ENCODE results near the gene NCAPG2. TPM values are rescaled to one million over a fixed set of nuclear protein-coding genes. Genes with fewer than 3 reads are reported as not detected.
A peak's percentile ranks its signal among the peaks of the same experiment; 100 is the strongest.

Gene NCAPG2
- total RNA-seq, 2 experiments from 2014 or later: 145 to 149 TPM

DNA sequence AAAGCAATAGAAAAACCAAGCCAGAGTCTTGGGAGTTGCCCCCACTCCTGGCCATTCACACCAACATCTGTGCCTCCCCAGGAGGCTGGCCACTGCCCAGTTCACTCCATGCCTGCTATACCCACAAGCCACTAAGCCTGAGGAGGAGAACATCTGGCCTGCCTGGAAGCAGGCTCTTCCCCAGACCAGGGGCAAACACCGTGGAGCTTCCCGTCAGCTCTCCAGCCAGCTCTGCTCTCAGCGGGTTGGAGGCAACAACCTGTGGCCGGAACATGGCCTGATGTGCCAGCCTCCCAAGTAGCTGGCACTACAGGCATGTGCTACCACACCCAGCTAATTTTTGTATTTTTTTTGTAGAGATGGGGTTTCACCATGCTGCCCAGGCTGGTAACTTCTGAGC, 107.9 kb downstream of the NCAPG2 start:
- H3K27me3 Mint-ChIP-seq: no peaks in the 10 kb centered on the region
- H3K9me3 Mint-ChIP-seq: no peaks in the 10 kb centered on the region
- H3K4me3 Mint-ChIP-seq: no peak overlapping the region
- no peak for DNase-seq
- no peaks in the 10 kb centered on the region for H3K36me3 Mint-ChIP-seq
- POLR2A ChIA-PET: no interaction called here
- H3K27ac Mint-ChIP-seq: no peak overlapping the region
- H3K4me1 Mint-ChIP-seq (ENCODE audit: low read depth): peaks cover 6% of the 10 kb centered on the region
- intact Hi-C loops (cut with micrococcal nuclease): no loop called here
- CTCF ChIA-PET: no interaction called here

- Mint-ChIP-seq H3K36me3 (no peaks in the 10 kb centered on the region), H3K9me3 (no peaks in the 10 kb centered on the region), H3K27me3 (no peaks in the 10 kb centered on the region), H3K27ac (no peak overlapping the region), H3K4me3 (no peak overlapping the region), H3K4me1 (ENCODE audit: low read depth) (peaks cover 2% of the 10 kb centered on the region)
- intact Hi-C loops (cut with micrococcal nuclease): no loop called here
- CTCF ChIA-PET: no interaction called here
- DNase-seq: no peak
- POLR2A ChIA-PET: no interaction called here
These were observed 108.3 kb downstream of the NCAPG2 start for GRCh38 chr7:158596309-158596708.

- H3K27me3 Mint-ChIP-seq: peaks cover 1% of the 10 kb centered on the region
- POLR2A ChIA-PET: no interaction called here
- CTCF ChIA-PET: no interaction called here
- no peak overlapping the region for H3K27ac Mint-ChIP-seq
- no peak overlapping the region for H3K4me3 Mint-ChIP-seq
- no peak for DNase-seq
- no peaks in the 10 kb centered on the region for H3K9me3 Mint-ChIP-seq
- H3K36me3 Mint-ChIP-seq: no peaks in the 10 kb centered on the region
- intact Hi-C loops (cut with micrococcal nuclease): no loop called here
- H3K4me1 Mint-ChIP-seq (ENCODE audit: low read depth): no peaks in the 10 kb centered on the region
These were observed 109.5 kb downstream of the NCAPG2 start for GRCh38 chr7:158595068-158595467.

DNA sequence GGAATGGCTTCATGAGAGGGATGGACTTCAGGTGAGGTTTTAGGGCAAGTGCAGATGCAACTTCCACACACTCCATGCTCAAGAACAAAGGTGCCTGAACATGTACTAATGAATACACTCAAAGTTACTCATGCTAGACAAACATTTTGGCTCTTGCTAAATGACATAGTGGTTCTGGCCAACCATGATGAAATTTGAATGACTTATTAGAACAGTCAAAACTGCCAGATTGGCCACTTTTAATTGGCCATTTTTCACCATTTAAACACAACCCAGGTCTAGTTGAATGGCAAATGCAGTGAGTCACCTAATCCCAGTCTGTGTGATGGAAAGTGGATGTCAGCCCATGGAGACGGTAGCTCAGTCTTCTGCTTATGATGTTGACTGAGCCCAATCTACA, 112.1 kb downstream of the NCAPG2 start:
- intact Hi-C loops (cut with micrococcal nuclease): no loop called here
- Mint-ChIP-seq H3K36me3 (no peaks in the 10 kb centered on the region), H3K9me3 (no peaks in the 10 kb centered on the region), H3K27me3 (peaks cover 7% of the 10 kb centered on the region), H3K4me3 (no peak overlapping the region), H3K4me1 (ENCODE audit: low read depth) (peaks cover 2% of the 10 kb centered on the region), H3K27ac (no peak overlapping the region)
- DNase-seq: no peak
- CTCF ChIA-PET: no interaction called here
- POLR2A ChIA-PET: no interaction called here

GRCh38 chr7:158591944-158592343, 112.7 kb downstream of the NCAPG2 start:
- Mint-ChIP-seq H3K36me3 (no peaks in the 10 kb centered on the region), H3K27me3 (peaks cover 7% of the 10 kb centered on the region), H3K9me3 (no peaks in the 10 kb centered on the region), H3K4me3 (no peak overlapping the region), H3K27ac (no peak overlapping the region), H3K4me1 (ENCODE audit: low read depth) (peaks cover 2% of the 10 kb centered on the region)
- intact Hi-C loops (cut with micrococcal nuclease): no loop called here
- CTCF ChIA-PET: no interaction called here
- POLR2A ChIA-PET: no interaction called here
- DNase-seq: no peak

- H3K27me3 Mint-ChIP-seq: peaks cover 19% of the 10 kb centered on the region
- no peak overlapping the region for H3K4me3 Mint-ChIP-seq
- ChIA-PET POLR2A (no interaction called here), CTCF (no interaction called here)
- H3K36me3 Mint-ChIP-seq: peaks cover 2% of the 10 kb centered on the region
- no peak for DNase-seq
- H3K4me1 Mint-ChIP-seq (ENCODE audit: low read depth): peaks cover 10% of the 10 kb centered on the region
- H3K27ac Mint-ChIP-seq: no peak overlapping the region
- H3K9me3 Mint-ChIP-seq: no peaks in the 10 kb centered on the region
- intact Hi-C loops (cut with micrococcal nuclease): no loop called here
These were observed 114.4 kb downstream of the NCAPG2 start for GRCh38 chr7:158590181-158590530.

DNA sequence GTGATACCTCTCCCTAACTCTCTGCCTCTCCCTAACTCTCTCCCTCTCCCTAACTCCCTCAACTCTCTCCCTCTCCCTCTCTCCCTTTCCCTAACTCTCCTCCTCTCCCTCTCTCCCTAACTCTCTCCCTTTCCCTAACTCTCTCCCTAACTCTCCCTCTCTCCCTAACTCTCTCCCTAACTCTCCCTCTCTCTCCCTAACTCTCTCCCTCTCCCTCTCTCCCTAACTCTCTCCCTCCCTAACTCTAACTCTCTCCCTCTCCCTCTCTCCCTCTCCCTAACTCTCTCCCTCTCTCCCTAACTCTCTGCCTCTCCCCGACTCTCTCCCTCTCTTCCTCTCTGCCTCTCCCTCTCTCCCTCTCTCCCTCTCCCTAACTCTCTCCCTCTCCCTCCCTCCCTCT, 115.0 kb downstream of the NCAPG2 start:
- CTCF ChIA-PET: no interaction called here
- DNase-seq: no peak
- peaks cover 10% of the 10 kb centered on the region for H3K4me1 Mint-ChIP-seq (ENCODE audit: low read depth)
- no peak overlapping the region for H3K4me3 Mint-ChIP-seq
- intact Hi-C loops (cut with micrococcal nuclease): no loop called here
- H3K27me3 Mint-ChIP-seq: peaks cover 23% of the 10 kb centered on the region
- peaks cover 2% of the 10 kb centered on the region for H3K36me3 Mint-ChIP-seq
- H3K27ac Mint-ChIP-seq: no peak overlapping the region
- POLR2A ChIA-PET: no interaction called here
- no peaks in the 10 kb centered on the region for H3K9me3 Mint-ChIP-seq

DNA sequence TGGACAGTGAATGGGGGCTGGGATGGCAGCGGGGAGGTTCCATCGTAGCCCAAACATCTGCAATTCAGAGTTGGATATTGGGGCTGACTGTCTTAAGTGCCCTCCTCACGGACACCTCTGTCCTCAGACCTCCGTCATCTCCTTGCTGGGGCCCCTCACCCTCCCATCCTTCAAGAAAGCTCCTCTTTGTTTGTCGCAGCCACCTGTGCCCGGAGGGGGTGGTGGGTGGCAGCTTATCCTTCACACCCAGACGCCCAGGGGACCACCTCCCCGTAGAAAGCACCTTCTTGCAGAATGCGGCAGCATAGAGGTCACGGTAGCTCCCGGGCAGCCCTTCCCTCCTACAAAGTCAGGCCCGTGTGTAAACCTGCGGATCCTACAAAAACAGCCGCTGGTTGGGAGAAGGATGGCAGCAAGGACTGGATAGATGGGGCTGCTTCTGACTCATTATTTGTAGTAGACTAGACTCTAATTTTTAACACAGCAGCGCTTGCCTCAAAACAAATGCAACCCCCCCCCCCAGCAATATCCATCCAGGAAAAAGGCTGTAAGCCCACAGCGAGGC, 115.6 kb downstream of the NCAPG2 start:
- H3K4me3 Mint-ChIP-seq: no peak overlapping the region
- H3K27ac Mint-ChIP-seq: no peak overlapping the region
- ChIA-PET POLR2A (no interaction called here), CTCF (no interaction called here)
- intact Hi-C loops (cut with micrococcal nuclease): no loop called here
- peaks cover 10% of the 10 kb centered on the region for H3K4me1 Mint-ChIP-seq (ENCODE audit: low read depth)
- no peak for DNase-seq
- H3K27me3 Mint-ChIP-seq: peaks cover 30% of the 10 kb centered on the region
- peaks cover 2% of the 10 kb centered on the region for H3K36me3 Mint-ChIP-seq
- H3K9me3 Mint-ChIP-seq: no peaks in the 10 kb centered on the region

GRCh38 chr7:158588085-158588877, 116.3 kb downstream of the NCAPG2 start:
- DNase-seq: no peak
- ChIA-PET CTCF (no interaction called here), POLR2A (no interaction called here)
- Mint-ChIP-seq H3K9me3 (no peaks in the 10 kb centered on the region), H3K4me1 (ENCODE audit: low read depth) (peaks cover 10% of the 10 kb centered on the region), H3K4me3 (no peak overlapping the region), H3K27ac (no peak overlapping the region), H3K36me3 (peaks cover 2% of the 10 kb centered on the region), H3K27me3 (peaks cover 37% of the 10 kb centered on the region)
- intact Hi-C loops (cut with micrococcal nuclease): no loop called here

- intact Hi-C loops (cut with micrococcal nuclease): no loop called here
- ChIA-PET POLR2A (no interaction called here), CTCF (no interaction called here)
- Mint-ChIP-seq H3K4me1 (ENCODE audit: low read depth) (peaks cover 10% of the 10 kb centered on the region), H3K27me3 (peaks cover 41% of the 10 kb centered on the region), H3K27ac (no peak within 1 kb of the TSS), H3K36me3 (peaks cover 2% of the 10 kb centered on the region), H3K4me3 (no peak within 1 kb of the TSS), H3K9me3 (no peaks in the 10 kb centered on the region)
- DNase-seq: peak; percentile 69
These were observed 117.2 kb downstream of the NCAPG2 start, which contains the start of gene PTPRN2 for GRCh38 chr7:158587162-158588084. Gene PTPRN2, minus strand, starts transcription at chr7:158587823.

- Mint-ChIP-seq H3K36me3 (peaks cover 2% of the 10 kb centered on the region), H3K27me3 (peaks cover 46% of the 10 kb centered on the region), H3K9me3 (no peaks in the 10 kb centered on the region), H3K4me1 (ENCODE audit: low read depth) (peaks cover 10% of the 10 kb centered on the region), H3K4me3 (no peak overlapping the region), H3K27ac (no peak overlapping the region)
- ChIA-PET CTCF (no interaction called here), POLR2A (no interaction called here)
- intact Hi-C loops (cut with micrococcal nuclease): no loop called here
- no peak for DNase-seq
These were observed 118.0 kb downstream of the NCAPG2 start for GRCh38 chr7:158586499-158587161.

DNA sequence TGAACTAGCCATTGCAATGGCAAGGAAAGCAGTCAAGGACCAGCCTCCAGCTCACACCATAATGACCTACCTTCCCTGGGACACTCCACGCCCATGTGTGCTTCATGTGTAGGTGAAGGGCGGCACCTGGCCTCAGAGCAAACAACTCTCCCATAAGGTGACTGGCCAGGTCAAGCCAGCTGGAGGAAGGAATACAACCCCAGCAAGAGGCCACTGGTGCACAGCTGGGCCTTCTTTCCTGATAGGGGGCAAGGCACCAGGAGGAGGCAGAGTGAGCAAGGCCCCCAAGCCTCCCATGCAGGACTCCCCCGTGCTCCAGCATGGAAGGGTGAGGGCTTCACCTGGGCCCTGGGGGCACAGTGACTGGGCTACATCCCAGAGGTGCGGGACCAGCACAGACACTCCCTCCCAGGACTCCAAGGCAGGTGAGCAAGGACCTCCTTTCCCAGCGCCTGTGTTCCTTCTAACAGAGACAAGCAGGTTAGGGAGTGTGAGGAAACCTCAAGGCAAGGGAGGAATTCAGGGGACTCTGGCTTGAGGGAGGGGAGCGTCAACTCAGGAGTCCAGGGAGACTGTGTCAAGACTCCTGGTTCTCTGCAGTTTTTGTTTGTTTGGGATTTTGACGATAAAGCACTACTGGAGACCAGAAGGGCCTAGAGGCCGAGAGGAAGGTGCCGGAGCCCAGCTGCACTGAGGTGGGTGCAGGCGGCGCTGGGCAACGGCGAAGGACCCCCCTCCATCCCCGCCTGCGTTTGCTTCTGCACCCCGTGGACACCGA, 118.7 kb downstream of the NCAPG2 start:
- intact Hi-C loops (cut with micrococcal nuclease): no loop called here
- peaks cover 3% of the 10 kb centered on the region for H3K36me3 Mint-ChIP-seq
- peaks cover 46% of the 10 kb centered on the region for H3K27me3 Mint-ChIP-seq
- CTCF ChIA-PET: no interaction called here
- no peak overlapping the region for H3K27ac Mint-ChIP-seq
- peaks cover 3% of the 10 kb centered on the region for H3K9me3 Mint-ChIP-seq
- H3K4me1 Mint-ChIP-seq (ENCODE audit: low read depth): peaks cover 10% of the 10 kb centered on the region
- peak overlapping the region; percentile 8 for H3K4me3 Mint-ChIP-seq
- no peak for DNase-seq
- POLR2A ChIA-PET: no interaction called here

All from activated CD4-positive, alpha-beta memory T cell treated with anti-CD3 and anti-CD28 coated beads for 36 hours (primary cell).